SK-N-SH treated with all-trans-retinoic acid at 6 μM for 48 hours (cell line): ENCODE results near the gene HNRNPA3.

Source experiments
- ATAC-seq: fragments of 200-7000 bp; cut with Tn5 transposase; 3 replicates; pipeline ENCODE4 v1.9.1; 2020; ENCODE audit warnings: mild to moderate bottlenecking, moderate library complexity
- BACH2 ChIP-seq: fragments of 250-450 bp; sonication (Bioruptor Pico); IDR thresholded peaks from 2 replicates; pipeline ENCODE4 v1.9.0; 2021; ENCODE audit warnings: mild to moderate bottlenecking, borderline replicate concordance
- CSDC2 ChIP-seq: fragments of 250-450 bp; sonication (Bioruptor Pico); IDR thresholded peaks from 2 replicates; pipeline ENCODE4 v1.5.0; 2020; ENCODE audit warnings: mild to moderate bottlenecking, moderate library complexity
- ESRRG ChIP-seq: fragments of 250-450 bp; sonication (Bioruptor Pico); IDR thresholded peaks from 2 replicates; pipeline ENCODE4 v1.6.1; 2021; ENCODE audit warnings: mild to moderate bottlenecking
- GLIS3 ChIP-seq: fragments of 250-450 bp; sonication (Bioruptor Pico); IDR thresholded peaks from 2 replicates; pipeline ENCODE4 v1.5.0; 2020; ENCODE audit warnings: mild to moderate bottlenecking, moderate library complexity
- ISL1 ChIP-seq: fragments of 250-450 bp; sonication (Bioruptor Pico); IDR thresholded peaks from 2 replicates; pipeline ENCODE4 v2.1.2; 2022; ENCODE audit warnings: mild to moderate bottlenecking, moderate library complexity
- OSR1 ChIP-seq: fragments of 250-450 bp; sonication (Bioruptor Pico); IDR thresholded peaks from 2 replicates; pipeline ENCODE4 v1.8.0; 2022; ENCODE audit warnings: moderate library complexity, mild to moderate bottlenecking, inconsistent platforms
- RARB ChIP-seq: fragments of 250-450 bp; sonication (Bioruptor Pico); IDR thresholded peaks from 2 replicates; pipeline ENCODE4 v1.8.0; 2021; ENCODE audit warnings: mild to moderate bottlenecking, moderate library complexity
- SNAI2 ChIP-seq: fragments of 250-450 bp; sonication (Bioruptor Pico); IDR thresholded peaks from 2 replicates; pipeline ENCODE4 v1.5.0; 2020; ENCODE audit warnings: mild to moderate bottlenecking, moderate library complexity
- TOX ChIP-seq: fragments of 250-450 bp; sonication (Bioruptor Pico); IDR thresholded peaks from 2 replicates; pipeline ENCODE4 v1.8.0; 2021; ENCODE audit warnings: mild to moderate bottlenecking, moderate library complexity, borderline replicate concordance
- ZC3H10 ChIP-seq: fragments of 250-450 bp; sonication (Bioruptor Pico); IDR thresholded peaks from 2 replicates; pipeline ENCODE4 v1.5.1; 2021; ENCODE audit warnings: mild to moderate bottlenecking, moderate library complexity
- ZNF565 ChIP-seq: fragments of 450-650 bp; formaldehyde crosslinking; conservative IDR thresholded peaks from 2 replicates; pipeline ENCODE4 v1.5.0; 2020; ENCODE audit warnings: low read depth, mild to moderate bottlenecking, moderate library complexity
- ZNF70 ChIP-seq: fragments of 450-650 bp; formaldehyde crosslinking; IDR thresholded peaks from 2 replicates; pipeline ENCODE4 v1.5.0; 2020; ENCODE audit warnings: mild to moderate bottlenecking, moderate library complexity
- ZNF8 ChIP-seq: fragments of 450-650 bp; formaldehyde crosslinking; IDR thresholded peaks from 2 replicates; pipeline ENCODE4 v1.5.0; 2020; ENCODE audit warnings: mild to moderate bottlenecking, moderate library complexity
- TF ChIP-seq, protein P1 (sequence below): fragments of 250-450 bp; sonication (Bioruptor Pico); IDR thresholded peaks from 2 replicates; pipeline ENCODE4 v1.8.0; 2020; ENCODE audit warnings: mild to moderate bottlenecking, moderate library complexity, borderline replicate concordance
- TF ChIP-seq, protein P2 (sequence below): fragments of 250-450 bp; sonication (Bioruptor Pico); IDR thresholded peaks from 2 replicates; pipeline ENCODE4 v1.5.0; 2020; ENCODE audit warnings: mild to moderate bottlenecking, moderate library complexity
- TF ChIP-seq, protein P3 (sequence below): fragments of 250-450 bp; sonication (Bioruptor Pico); IDR thresholded peaks from 2 replicates; pipeline ENCODE4 v1.8.0; 2021; ENCODE audit warnings: low read depth, mild to moderate bottlenecking, moderate library complexity, borderline replicate concordance
- TF ChIP-seq, protein P4 (sequence below): fragments of 250-450 bp; sonication (Bioruptor Pico); IDR thresholded peaks from 2 replicates; pipeline ENCODE4 v1.5.1; 2020; ENCODE audit warnings: low read depth, mild to moderate bottlenecking, moderate library complexity

HNRNPA3 gene

DNA sequence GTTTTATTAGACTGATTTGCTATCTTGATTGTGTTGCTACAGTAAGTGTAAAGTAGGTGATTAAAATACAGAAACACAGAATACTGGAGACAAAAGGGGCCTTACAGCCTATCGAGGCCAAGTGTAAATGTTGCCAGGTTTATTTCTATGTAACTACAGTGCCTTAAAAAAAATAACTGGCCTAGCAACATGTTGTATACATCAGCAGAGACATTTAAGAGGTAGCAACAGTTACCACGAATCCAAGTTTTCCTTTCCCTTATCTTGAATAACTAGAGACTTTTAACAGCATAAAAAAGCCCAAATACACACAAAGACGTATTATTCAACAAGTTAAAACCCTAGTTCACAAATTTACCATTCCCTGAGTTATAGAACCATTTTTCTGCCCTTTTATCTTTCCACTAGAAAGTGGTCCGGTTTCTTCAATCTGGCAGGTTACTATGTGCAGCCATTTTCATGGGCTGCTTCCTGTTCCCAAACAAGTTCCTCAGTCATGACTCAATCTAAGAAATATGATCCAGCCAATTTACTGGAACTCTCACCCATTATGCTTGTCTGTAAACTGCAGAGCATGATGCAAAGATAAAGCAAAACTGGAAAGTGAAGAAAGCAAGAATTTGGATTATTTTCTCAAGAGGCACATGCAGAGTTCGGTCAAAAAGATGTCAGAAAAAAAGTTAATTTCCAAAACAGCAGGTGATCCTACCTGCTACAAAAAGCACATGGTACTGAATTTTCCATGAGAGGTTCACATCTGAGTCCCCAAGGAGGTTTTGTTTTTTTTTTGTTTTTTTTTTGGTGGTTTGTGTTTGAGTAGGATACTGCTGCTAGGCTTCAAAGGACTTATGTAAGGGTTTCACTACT lies 29.8 kb downstream of the HNRNPA3 start (continued):
- TF ChIP-seq ZNF70 = no peak
- TF ChIP-seq, protein P1, sequence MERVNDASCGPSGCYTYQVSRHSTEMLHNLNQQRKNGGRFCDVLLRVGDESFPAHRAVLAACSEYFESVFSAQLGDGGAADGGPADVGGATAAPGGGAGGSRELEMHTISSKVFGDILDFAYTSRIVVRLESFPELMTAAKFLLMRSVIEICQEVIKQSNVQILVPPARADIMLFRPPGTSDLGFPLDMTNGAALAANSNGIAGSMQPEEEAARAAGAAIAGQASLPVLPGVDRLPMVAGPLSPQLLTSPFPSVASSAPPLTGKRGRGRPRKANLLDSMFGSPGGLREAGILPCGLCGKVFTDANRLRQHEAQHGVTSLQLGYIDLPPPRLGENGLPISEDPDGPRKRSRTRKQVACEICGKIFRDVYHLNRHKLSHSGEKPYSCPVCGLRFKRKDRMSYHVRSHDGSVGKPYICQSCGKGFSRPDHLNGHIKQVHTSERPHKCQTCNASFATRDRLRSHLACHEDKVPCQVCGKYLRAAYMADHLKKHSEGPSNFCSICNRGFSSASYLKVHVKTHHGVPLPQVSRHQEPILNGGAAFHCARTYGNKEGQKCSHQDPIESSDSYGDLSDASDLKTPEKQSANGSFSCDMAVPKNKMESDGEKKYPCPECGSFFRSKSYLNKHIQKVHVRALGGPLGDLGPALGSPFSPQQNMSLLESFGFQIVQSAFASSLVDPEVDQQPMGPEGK (CRISPR knock-in tag) = no peak
- TF ChIP-seq ZC3H10 (CRISPR knock-in tag) = peak; percentile 78; the same call in 1 of the 2 replicates
- TF ChIP-seq OSR1 (CRISPR knock-in tag) = no peak
- TF ChIP-seq GLIS3 = no peak
- TF ChIP-seq, protein P2, sequence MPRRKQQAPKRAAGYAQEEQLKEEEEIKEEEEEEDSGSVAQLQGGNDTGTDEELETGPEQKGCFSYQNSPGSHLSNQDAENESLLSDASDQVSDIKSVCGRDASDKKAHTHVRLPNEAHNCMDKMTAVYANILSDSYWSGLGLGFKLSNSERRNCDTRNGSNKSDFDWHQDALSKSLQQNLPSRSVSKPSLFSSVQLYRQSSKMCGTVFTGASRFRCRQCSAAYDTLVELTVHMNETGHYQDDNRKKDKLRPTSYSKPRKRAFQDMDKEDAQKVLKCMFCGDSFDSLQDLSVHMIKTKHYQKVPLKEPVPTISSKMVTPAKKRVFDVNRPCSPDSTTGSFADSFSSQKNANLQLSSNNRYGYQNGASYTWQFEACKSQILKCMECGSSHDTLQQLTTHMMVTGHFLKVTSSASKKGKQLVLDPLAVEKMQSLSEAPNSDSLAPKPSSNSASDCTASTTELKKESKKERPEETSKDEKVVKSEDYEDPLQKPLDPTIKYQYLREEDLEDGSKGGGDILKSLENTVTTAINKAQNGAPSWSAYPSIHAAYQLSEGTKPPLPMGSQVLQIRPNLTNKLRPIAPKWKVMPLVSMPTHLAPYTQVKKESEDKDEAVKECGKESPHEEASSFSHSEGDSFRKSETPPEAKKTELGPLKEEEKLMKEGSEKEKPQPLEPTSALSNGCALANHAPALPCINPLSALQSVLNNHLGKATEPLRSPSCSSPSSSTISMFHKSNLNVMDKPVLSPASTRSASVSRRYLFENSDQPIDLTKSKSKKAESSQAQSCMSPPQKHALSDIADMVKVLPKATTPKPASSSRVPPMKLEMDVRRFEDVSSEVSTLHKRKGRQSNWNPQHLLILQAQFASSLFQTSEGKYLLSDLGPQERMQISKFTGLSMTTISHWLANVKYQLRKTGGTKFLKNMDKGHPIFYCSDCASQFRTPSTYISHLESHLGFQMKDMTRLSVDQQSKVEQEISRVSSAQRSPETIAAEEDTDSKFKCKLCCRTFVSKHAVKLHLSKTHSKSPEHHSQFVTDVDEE (CRISPR knock-in tag) = no peak

DNA sequence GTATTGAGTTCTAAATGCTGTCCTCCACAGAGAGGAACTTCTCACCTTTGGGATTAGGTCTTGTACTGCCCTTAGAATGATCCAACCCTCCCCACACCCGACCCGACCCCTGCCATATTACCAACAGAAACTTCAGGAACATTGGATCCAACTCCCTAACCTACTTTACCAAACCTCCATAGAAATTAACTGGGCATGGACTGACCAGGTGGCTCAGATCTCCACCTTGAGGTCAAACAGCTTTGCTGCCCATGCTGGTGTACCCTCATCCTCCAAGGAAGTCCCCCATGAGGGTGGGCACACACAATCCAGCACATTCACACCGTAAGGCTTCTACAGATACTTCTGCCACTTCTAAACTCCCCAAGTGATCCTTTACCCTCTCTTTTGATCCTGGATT lies 30.5 kb downstream of the HNRNPA3 start:
- no peak for ATAC-seq
- TF ChIP-seq RARB (CRISPR knock-in tag) = no peak
- TF ChIP-seq GLIS3 = no peak
- no peak for TF ChIP-seq ISL1
- TF ChIP-seq ESRRG (CRISPR knock-in tag) = no peak
- TF ChIP-seq, protein P3, sequence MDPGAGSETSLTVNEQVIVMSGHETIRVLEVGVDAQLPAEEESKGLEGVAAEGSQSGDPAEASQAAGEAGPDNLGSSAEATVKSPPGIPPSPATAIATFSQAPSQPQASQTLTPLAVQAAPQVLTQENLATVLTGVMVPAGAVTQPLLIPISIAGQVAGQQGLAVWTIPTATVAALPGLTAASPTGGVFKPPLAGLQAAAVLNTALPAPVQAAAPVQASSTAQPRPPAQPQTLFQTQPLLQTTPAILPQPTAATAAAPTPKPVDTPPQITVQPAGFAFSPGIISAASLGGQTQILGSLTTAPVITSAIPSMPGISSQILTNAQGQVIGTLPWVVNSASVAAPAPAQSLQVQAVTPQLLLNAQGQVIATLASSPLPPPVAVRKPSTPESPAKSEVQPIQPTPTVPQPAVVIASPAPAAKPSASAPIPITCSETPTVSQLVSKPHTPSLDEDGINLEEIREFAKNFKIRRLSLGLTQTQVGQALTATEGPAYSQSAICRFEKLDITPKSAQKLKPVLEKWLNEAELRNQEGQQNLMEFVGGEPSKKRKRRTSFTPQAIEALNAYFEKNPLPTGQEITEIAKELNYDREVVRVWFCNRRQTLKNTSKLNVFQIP (CRISPR knock-in tag) = no peak
- TF ChIP-seq ZNF8 (CRISPR knock-in tag) = no peak
- no peak for TF ChIP-seq CSDC2
- TF ChIP-seq BACH2 = no peak

DNA sequence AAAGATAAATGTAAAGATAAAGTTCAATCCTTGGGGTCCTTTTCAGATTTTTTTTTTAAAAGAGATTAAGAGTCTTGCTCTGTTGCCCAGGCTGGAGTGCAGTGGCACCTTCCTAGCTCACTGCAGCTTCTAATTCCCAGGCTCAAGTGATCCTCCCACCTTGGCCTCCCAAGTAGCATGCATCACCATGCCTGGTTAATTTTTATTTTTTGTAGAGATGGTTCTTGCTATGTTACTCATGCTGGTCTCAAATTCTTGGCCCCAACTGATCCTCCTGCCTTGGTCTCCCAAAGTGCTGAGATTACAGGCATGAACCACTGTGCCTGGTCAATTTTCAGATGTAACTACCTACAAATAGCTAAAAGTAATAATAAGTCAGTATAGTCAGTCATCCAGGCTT lies 30.9 kb downstream of the HNRNPA3 start:
- no peak for ATAC-seq
- no peak for TF ChIP-seq ESRRG (CRISPR knock-in tag)
- no peak for TF ChIP-seq GLIS3
- TF ChIP-seq, protein P4, sequence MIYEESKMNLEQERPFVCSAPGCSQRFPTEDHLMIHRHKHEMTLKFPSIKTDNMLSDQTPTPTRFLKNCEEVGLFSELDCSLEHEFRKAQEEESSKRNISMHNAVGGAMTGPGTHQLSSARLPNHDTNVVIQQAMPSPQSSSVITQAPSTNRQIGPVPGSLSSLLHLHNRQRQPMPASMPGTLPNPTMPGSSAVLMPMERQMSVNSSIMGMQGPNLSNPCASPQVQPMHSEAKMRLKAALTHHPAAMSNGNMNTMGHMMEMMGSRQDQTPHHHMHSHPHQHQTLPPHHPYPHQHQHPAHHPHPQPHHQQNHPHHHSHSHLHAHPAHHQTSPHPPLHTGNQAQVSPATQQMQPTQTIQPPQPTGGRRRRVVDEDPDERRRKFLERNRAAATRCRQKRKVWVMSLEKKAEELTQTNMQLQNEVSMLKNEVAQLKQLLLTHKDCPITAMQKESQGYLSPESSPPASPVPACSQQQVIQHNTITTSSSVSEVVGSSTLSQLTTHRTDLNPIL (CRISPR knock-in tag) = no peak
- TF ChIP-seq, protein P2 (CRISPR knock-in tag) = no peak
- TF ChIP-seq, protein P1 (CRISPR knock-in tag) = no peak
- TF ChIP-seq TOX (CRISPR knock-in tag) = no peak
- TF ChIP-seq SNAI2 (CRISPR knock-in tag) = no peak
- no peak for TF ChIP-seq ZC3H10 (CRISPR knock-in tag)
- no peak for TF ChIP-seq ISL1
- no peak for TF ChIP-seq ZNF565 (CRISPR knock-in tag)
- no peak for TF ChIP-seq ZNF70
